AG09309 (cell line): ENCODE results near the gene ALG8.
"Not testable (repeated sequence)": the region's sequence is repeated elsewhere in the genome, so short reads cannot be mapped to it uniquely, and the experiment has no call there.

Source experiments
- DNase-seq: peaks from one replicate; pipeline ENCODE4 v3.0.0-alpha.2; 2010; ENCODE audit warnings: low read depth
- H3K4me3 ChIP-seq: 2 replicates; pipeline ENCODE4 v1.5.1; 2011; ENCODE audit warnings: mild to moderate bottlenecking, low read depth, low read length, moderate library complexity; ENCODE audit not compliant: control insufficient read depth
- TF ChIP-seq, protein P1 (sequence below): IDR thresholded peaks from 2 replicates; pipeline ENCODE4 v1.5.1; 2011; ENCODE audit warnings: mild to moderate bottlenecking, low read depth, low read length, inconsistent platforms; ENCODE audit not compliant: insufficient read depth, control insufficient read depth; ENCODE audit errors: missing control alignments

The ALG8 gene

DNA sequence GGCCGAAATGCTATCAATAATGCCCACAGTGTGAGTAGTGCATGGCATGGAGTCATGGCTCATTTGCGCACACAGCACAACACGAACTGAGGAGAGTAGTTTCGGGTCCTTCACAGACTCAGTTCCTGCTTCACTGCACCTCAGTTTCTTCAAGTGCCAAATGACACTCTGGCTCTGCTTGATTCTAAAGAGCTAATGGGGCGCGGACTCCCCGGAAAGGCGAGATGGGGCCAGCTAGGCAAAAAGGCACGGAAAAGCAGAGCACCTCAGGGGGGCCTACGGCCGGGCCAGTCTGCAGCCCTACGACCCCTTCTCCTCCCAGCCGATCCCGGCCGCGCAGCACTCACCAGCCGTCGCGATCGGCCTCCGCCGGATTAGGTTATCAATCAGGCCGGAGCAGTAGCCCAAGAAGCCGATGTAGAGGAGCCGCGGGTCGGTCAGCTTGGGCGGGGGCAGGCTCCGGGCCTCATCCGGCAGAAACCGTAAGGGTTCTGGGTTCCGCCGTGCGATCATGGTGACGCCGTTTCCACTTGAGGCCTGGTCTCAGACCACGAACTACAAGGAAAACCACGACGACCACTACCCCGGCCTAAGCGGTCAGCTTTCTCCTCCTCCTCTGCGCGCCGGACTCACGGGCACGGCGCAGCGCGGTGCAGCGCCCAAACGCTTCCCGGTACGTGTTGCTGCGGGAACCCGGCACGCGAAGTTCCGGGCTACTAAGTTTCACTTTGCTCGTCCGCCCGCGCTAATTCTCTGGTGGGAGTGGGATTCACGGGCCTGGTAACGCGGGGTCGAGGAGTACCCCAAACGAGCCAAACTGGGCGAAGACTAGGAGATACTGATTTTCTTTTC, 60.0 kb downstream of the ALG8 start, which contains the start of gene NDUFC2:
Gene NDUFC2 (minus strand): TSS at position 631 of the 852 bp plus-strand sequence. CDS start 118 bp downstream, at position 513.
- H3K4me3 ChIP-seq = peak within 1 kb of the TSS; percentile 97
- TF ChIP-seq, protein P1, sequence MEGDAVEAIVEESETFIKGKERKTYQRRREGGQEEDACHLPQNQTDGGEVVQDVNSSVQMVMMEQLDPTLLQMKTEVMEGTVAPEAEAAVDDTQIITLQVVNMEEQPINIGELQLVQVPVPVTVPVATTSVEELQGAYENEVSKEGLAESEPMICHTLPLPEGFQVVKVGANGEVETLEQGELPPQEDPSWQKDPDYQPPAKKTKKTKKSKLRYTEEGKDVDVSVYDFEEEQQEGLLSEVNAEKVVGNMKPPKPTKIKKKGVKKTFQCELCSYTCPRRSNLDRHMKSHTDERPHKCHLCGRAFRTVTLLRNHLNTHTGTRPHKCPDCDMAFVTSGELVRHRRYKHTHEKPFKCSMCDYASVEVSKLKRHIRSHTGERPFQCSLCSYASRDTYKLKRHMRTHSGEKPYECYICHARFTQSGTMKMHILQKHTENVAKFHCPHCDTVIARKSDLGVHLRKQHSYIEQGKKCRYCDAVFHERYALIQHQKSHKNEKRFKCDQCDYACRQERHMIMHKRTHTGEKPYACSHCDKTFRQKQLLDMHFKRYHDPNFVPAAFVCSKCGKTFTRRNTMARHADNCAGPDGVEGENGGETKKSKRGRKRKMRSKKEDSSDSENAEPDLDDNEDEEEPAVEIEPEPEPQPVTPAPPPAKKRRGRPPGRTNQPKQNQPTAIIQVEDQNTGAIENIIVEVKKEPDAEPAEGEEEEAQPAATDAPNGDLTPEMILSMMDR = peak; percentile 12
- DNase-seq = peak; percentile 40

DNA sequence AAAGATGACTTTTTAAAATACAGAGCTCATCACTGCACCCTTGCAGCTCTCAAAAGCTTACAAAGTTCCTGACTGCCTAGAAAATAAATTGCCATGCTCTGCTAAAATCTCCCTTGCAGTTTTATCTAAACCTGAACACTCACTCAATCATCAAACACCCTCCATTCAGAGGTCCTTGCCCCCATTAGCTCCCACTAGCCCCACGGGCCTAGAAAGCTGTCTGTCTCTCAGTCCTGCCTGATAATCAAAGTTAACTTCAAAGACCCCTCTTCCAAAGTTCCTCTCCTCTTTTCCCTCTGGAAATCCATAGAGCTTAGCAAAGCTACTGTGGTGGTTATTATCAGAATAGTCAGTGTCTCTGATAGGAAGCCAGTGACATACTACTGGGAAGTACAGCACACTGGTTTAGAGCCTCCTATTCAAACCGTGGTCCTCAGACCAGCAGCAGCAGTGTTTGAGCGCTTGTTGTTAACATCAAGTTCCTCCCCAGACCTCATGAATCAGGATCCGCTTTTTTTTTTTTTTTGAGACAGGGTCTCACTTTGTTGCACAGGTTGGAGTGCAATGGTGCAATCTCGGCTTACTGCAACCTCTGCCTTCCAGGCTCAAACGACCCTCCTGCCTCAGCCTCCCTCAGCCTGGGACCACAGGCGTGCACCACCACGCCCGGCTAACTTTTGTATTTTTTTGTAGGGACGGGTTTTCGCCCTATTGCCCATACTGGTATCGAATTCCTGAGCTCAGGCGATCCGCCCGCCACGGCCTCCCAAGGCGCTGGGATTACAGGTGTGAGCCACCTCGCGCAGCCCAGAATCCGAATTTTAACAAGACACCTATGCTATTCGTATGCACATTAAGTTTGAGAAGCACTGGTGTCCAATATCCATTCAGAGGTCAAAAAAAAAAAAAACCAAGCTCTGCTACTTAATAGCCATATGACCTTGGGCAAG, 60.9 kb downstream of the ALG8 start:
- DNase-seq = no peak
- H3K4me3 ChIP-seq = peak overlapping the region; percentile 97
- TF ChIP-seq, protein P1 = no peak

DNA sequence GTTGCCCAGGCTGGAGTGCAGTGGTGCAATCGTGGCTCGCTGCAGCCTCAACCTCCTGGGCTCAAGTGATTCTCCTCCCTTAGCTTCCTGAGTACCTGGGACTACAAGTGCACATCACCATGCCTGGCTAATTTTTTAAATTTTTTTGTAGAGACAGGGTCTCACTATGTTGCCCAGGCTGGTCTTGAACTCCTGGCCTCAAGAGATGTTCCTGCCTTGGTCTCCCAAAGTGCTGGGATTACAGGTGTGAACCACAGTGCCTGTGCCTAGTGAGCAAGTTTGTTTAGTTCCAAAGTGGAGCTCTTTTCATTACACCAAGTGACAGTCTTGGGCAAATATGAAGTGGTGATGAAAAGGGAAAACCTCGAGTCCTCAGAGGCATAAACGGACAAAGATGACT, 61.8 kb downstream of the ALG8 start:
- not testable (repeated sequence) for H3K4me3 ChIP-seq, DNase-seq

DNA sequence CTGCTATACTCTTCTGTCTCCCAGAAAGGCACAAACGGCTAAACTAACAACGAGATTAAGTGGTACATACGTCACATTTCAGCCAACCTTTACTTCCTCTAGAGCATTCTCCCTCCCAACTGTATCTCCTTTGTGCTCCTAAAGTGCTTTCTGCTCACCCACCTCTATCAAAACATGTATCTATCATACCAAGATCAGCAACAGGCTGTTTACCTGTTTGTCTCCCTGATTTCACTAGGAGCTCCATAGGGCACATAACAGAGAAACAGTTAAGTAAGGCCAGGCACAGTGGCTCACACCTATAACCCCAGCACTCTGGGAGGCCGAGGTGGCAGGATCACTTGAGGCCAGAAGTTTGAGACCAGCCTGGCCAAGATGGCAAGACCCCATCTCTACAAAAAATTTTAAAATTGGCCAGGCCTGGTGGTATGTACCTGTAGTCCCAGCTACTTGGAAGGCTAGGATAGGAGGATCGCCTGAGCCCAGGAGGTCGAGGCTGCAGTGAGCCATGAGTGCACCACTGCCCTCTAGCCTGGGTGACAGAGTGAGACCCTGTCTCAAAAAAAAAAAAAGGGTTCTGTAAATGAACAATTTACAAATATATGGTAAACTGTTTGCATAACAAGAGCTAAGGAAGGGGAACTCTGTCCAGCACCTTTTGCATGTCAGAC, 62.6 kb downstream of the ALG8 start:
- TF ChIP-seq, protein P1 = no peak
- DNase-seq = no peak
- H3K4me3 ChIP-seq = no peak overlapping the region

DNA sequence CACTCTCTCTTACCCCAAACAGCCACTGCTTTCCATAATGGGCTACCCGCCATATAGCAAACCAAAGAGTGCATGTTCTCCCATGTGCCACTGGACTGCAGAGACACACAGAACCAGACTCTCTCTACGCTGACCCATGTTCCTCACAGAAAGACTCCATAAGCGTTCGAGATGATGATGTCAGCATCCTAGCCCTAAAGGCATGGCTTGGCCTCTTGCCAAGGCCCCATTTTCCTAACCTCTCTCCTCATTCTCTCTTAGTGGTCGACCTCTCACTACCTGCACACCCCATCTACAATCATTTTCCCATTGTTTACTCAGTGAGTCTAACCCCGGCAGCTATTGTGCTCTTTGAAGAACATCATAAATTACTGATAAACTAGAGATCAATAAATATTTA, 64.7 kb downstream of the ALG8 start:
- TF ChIP-seq, protein P1 = no peak
- no peak overlapping the region for H3K4me3 ChIP-seq
- DNase-seq = no peak

DNA sequence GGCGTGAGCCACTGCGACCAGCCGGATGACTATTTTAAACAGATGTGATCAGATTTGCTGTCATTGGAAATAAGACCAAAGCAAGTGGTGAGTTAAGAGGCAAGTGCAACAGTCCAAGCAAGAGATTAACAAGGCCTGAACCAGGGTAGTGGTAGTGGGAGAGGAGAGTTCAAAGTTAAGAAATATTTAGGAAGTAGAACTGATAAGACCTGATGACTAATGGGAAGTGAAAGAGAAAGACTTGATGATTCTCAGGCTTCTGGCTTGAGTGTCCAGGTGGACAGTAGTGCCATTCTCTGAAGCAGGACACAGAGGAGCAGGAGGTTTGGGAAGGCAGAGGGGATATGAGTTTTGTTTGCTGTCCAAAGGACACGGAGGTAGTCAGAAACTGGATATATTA, 67.0 kb downstream of the ALG8 start:
- DNase-seq = no peak
- TF ChIP-seq, protein P1 = no peak

DNA sequence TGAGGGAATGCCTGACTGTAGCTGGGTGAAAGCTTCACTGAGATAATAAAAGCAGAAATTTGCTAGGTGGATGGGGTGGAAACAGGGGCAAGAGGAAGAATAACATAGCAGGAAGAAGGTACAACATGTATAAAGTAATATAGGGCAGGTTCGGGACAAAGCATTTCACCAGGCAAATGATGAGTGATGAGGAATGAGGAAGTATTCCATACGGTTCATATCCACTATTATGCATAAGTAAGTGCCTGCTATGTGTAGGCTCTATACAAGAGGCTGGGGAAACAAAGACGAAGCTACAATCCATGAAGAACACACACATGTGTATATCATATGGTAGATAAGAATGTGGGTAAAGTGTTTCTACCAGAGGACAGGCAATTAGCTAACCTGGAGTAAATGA, 67.7 kb downstream of the ALG8 start:
- DNase-seq = no peak
- no peak overlapping the region for H3K4me3 ChIP-seq
- TF ChIP-seq, protein P1 = no peak

More for the DNA sequence above, 67.0 kb downstream of the ALG8 start:
- H3K4me3 ChIP-seq = no peak overlapping the region
